ENCODE measurements around the gene CPTP. TPM values are rescaled to one million over a fixed set of nuclear protein-coding genes. Genes with fewer than 3 reads are reported as not detected.

CPTP gene
- total RNA-seq, 2 donors from 2014 or later = 45.4 to 60.2 TPM

DNA sequence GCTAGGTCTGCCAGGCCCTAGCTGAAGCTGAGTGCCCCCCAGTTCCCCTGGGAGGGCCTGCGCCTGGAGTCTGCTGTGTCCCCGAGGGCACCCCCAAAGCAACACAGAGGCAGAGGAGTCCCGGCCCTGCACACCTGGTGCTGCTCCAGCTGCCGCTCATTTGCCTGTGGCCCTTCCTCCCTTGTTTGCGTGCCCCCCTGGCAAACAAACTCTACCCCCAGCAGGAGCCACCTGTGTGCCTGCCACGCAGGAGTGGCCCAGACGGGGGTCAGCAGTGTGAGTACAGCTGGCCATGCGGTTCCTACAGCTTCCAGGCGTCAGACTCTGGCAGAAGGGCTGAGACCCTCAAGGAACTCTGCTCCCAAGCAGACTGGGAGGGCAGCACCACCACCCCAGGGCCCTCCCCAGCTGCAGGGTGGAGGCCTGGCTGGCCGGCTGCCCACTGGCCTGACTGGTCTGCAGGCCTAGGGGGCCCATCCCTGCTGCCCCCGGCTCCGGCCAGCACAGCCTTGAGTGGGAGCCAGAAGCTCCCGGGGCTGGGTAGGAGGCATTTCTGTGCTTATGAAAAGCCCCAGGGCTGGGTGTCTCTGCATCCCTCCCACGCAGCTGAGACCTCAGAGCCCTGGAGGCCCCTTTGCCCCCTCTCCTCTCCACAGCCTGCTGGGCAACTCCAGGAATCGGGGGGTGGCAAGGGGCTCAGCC lies 5.9 kb downstream of the CPTP start:
- Histone ChIP-seq H3K9me3 (no peaks in the 10 kb centered on the region), H3K27ac (no peak overlapping the region), H3K36me3 (no peaks in the 10 kb centered on the region), H3K9ac (ENCODE audit: low read depth in 2 of 2, low read length in 2 of 2) (peak overlapping the region in 1 of 2 donors; percentile 46), H3K4me1 (peaks cover 6% of the 10 kb centered on the region), H3K4me3 (no peak overlapping the region), H3K27me3 (no peaks in the 10 kb centered on the region)
- TF ChIP-seq, protein P1, sequence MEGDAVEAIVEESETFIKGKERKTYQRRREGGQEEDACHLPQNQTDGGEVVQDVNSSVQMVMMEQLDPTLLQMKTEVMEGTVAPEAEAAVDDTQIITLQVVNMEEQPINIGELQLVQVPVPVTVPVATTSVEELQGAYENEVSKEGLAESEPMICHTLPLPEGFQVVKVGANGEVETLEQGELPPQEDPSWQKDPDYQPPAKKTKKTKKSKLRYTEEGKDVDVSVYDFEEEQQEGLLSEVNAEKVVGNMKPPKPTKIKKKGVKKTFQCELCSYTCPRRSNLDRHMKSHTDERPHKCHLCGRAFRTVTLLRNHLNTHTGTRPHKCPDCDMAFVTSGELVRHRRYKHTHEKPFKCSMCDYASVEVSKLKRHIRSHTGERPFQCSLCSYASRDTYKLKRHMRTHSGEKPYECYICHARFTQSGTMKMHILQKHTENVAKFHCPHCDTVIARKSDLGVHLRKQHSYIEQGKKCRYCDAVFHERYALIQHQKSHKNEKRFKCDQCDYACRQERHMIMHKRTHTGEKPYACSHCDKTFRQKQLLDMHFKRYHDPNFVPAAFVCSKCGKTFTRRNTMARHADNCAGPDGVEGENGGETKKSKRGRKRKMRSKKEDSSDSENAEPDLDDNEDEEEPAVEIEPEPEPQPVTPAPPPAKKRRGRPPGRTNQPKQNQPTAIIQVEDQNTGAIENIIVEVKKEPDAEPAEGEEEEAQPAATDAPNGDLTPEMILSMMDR (IDR thresholded peaks at IDR 0.05) = no peak
- intact Hi-C loops (cut with DNase I) = no loop called here
- no peak for DNase-seq

DNA sequence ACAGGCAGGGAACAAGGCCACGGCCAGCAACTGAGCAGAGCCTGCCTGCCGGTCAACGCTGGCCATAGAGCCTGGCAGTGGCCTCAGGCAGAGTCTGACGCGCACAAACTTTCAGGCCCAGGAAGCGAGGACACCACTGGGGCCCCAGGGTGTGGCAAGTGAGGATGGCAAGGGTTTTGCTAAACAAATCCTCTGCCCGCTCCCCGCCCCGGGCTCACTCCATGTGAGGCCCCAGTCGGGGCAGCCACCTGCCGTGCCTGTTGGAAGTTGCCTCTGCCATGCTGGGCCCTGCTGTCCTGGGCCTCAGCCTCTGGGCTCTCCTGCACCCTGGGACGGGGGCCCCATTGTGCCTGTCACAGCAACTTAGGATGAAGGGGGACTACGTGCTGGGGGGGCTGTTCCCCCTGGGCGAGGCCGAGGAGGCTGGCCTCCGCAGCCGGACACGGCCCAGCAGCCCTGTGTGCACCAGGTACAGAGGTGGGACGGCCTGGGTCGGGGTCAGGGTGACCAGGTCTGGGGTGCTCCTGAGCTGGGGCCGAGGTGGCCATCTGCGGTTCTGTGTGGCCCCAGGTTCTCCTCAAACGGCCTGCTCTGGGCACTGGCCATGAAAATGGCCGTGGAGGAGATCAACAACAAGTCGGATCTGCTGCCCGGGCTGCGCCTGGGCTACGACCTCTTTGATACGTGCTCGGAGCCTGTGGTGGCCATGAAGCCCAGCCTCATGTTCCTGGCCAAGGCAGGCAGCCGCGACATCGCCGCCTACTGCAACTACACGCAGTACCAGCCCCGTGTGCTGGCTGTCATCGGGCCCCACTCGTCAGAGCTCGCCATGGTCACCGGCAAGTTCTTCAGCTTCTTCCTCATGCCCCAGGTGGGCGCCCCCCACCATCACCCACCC lies 6.7 kb downstream of the CPTP start, which contains the start of gene TAS1R3:
Gene TAS1R3, plus strand, starts transcription at position 213 of the 898 bp plus-strand sequence. Its CDS starts 66 bp downstream, at position 279.
- H3K4me1 ChIP-seq = no peaks in the 10 kb centered on the region
- peak within 1 kb of the TSS in 1 of 2 donors; percentile 46 for H3K9ac ChIP-seq (ENCODE audit: low read depth in 2 of 2, low read length in 2 of 2)
- TF ChIP-seq, protein P1 (IDR thresholded peaks at IDR 0.05) = no peak
- H3K27me3 ChIP-seq = no peaks in the 10 kb centered on the region
- H3K27ac ChIP-seq = no peak within 1 kb of the TSS
- H3K4me3 ChIP-seq = no peak within 1 kb of the TSS
- intact Hi-C loops (cut with DNase I) = no loop called here
- no peaks in the 10 kb centered on the region for H3K9me3 ChIP-seq
- H3K36me3 ChIP-seq = no peaks in the 10 kb centered on the region
- DNase-seq = no peak

DNA sequence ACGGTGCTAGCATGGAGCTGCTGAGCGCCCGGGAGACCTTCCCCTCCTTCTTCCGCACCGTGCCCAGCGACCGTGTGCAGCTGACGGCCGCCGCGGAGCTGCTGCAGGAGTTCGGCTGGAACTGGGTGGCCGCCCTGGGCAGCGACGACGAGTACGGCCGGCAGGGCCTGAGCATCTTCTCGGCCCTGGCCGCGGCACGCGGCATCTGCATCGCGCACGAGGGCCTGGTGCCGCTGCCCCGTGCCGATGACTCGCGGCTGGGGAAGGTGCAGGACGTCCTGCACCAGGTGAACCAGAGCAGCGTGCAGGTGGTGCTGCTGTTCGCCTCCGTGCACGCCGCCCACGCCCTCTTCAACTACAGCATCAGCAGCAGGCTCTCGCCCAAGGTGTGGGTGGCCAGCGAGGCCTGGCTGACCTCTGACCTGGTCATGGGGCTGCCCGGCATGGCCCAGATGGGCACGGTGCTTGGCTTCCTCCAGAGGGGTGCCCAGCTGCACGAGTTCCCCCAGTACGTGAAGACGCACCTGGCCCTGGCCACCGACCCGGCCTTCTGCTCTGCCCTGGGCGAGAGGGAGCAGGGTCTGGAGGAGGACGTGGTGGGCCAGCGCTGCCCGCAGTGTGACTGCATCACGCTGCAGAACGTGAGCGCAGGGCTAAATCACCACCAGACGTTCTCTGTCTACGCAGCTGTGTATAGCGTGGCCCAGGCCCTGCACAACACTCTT lies 7.6 kb downstream of the CPTP start:
- H3K9ac ChIP-seq (ENCODE audit: low read depth in 2 of 2, low read length in 2 of 2) = no peak overlapping the region
- intact Hi-C loops (cut with DNase I) = no loop called here
- no peak overlapping the region for H3K4me3 ChIP-seq
- H3K27me3 ChIP-seq = no peaks in the 10 kb centered on the region
- H3K27ac ChIP-seq = no peak overlapping the region
- TF ChIP-seq, protein P1 (IDR thresholded peaks at IDR 0.05) = no peak
- H3K9me3 ChIP-seq = no peaks in the 10 kb centered on the region
- no peaks in the 10 kb centered on the region for H3K4me1 ChIP-seq
- no peaks in the 10 kb centered on the region for H3K36me3 ChIP-seq
- DNase-seq = no peak

DNA sequence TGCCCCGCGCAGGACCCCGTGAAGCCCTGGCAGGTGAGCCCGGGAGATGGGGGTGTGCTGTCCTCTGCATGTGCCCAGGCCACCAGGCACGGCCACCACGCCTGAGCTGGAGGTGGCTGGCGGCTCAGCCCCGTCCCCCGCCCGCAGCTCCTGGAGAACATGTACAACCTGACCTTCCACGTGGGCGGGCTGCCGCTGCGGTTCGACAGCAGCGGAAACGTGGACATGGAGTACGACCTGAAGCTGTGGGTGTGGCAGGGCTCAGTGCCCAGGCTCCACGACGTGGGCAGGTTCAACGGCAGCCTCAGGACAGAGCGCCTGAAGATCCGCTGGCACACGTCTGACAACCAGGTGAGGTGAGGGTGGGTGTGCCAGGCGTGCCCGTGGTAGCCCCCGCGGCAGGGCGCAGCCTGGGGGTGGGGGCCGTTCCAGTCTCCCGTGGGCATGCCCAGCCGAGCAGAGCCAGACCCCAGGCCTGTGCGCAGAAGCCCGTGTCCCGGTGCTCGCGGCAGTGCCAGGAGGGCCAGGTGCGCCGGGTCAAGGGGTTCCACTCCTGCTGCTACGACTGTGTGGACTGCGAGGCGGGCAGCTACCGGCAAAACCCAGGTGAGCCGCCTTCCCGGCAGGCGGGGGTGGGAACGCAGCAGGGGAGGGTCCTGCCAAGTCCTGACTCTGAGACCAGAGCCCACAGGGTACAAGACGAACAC lies 8.3 kb downstream of the CPTP start:
- H3K27ac ChIP-seq = no peak overlapping the region
- DNase-seq = no peak
- TF ChIP-seq, protein P1 (IDR thresholded peaks at IDR 0.05) = no peak
- no peaks in the 10 kb centered on the region for H3K27me3 ChIP-seq
- no peak overlapping the region for H3K9ac ChIP-seq (ENCODE audit: low read depth in 2 of 2, low read length in 2 of 2)
- H3K9me3 ChIP-seq = no peaks in the 10 kb centered on the region
- no peak overlapping the region for H3K4me3 ChIP-seq
- no peaks in the 10 kb centered on the region for H3K4me1 ChIP-seq
- no peaks in the 10 kb centered on the region for H3K36me3 ChIP-seq
- intact Hi-C loops (cut with DNase I) = no loop called here

Measured in colonic mucosa (tissue), 4 donors.